ENCODE measurements around the gene TSNAX.

The TSNAX gene

DNA sequence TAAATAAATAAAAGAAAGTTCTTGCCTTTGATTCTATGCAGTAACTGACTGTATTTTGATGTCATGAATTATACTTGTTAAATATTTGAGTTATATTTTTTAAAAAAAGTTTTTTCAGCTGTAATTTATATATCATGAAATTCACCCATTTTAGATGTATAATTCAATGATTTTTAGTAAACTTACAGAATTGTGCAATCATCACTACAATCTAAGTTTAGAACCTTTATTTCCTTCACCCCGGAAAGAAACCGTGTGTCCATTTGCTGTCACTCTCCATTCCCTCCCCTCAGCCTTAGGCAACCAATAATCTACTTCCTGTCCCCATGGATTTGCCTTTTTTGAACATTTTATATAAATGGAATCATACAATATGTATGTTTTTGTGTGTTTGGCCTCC lies 65.7 kb downstream of the TSNAX start:
- TF ChIP-seq, protein P1, sequence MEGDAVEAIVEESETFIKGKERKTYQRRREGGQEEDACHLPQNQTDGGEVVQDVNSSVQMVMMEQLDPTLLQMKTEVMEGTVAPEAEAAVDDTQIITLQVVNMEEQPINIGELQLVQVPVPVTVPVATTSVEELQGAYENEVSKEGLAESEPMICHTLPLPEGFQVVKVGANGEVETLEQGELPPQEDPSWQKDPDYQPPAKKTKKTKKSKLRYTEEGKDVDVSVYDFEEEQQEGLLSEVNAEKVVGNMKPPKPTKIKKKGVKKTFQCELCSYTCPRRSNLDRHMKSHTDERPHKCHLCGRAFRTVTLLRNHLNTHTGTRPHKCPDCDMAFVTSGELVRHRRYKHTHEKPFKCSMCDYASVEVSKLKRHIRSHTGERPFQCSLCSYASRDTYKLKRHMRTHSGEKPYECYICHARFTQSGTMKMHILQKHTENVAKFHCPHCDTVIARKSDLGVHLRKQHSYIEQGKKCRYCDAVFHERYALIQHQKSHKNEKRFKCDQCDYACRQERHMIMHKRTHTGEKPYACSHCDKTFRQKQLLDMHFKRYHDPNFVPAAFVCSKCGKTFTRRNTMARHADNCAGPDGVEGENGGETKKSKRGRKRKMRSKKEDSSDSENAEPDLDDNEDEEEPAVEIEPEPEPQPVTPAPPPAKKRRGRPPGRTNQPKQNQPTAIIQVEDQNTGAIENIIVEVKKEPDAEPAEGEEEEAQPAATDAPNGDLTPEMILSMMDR (conservative IDR thresholded peaks at IDR 0.05; ENCODE audit: low read depth): no peak
- ChIA-PET POLR2A (ENCODE audit: low non-redundant PET) (no interaction called here), CTCF (no interaction called here)
- no peak for DNase-seq (ENCODE audit: low spot score)
- H3K27ac ChIP-seq: no peak overlapping the region

DNA sequence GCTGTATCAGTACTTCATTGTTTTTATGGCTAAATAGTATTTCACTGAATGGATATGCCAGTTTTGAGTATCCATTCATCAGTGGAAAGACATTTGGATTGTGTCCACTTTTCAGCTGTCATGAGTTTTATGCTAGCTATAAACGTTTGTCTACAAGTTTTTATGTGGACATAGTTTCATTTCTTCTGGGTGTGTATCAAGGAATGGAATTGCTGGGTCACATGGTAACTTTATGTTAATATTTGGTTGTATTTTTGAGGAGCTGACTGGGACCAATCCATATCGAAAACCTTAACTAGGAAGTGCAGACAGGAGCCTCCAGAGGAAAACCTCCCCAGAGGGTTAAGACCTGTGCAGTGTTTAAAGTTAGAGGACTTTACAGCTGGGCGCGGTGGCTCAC lies 66.3 kb downstream of the TSNAX start:
- DNase-seq (ENCODE audit: low spot score): no peak
- no peak overlapping the region for H3K27ac ChIP-seq
- CTCF ChIA-PET: no interaction called here
- TF ChIP-seq, protein P1 (conservative IDR thresholded peaks at IDR 0.05; ENCODE audit: low read depth): no peak
- POLR2A ChIA-PET (ENCODE audit: low non-redundant PET): no interaction called here

DNA sequence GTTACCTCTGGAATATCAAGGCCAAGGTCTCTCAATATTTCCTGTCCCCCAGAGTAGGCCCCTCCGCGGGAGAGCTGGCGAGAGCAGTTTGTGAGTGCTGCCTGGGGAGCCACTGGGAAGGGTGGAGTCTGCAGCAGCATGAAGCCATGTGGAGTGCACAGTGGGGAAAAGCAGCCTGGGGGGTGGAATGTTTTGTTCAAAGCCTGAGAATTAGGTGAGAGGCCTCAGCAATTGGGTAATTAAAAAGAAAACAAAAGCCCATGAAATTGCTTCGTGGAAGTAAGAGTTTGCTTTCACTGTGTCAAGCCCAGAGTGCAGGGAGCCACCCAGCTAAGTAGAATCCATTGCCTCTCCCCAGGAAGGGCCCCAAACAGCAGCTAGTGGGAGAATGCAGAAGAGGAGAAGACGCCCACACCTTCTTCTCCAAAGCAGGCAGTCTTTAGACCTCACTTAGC lies 67.9 kb downstream of the TSNAX start:
- H3K27ac ChIP-seq: no peak overlapping the region
- TF ChIP-seq, protein P1 (conservative IDR thresholded peaks at IDR 0.05; ENCODE audit: low read depth): no peak
- ChIA-PET CTCF (no interaction called here), POLR2A (ENCODE audit: low non-redundant PET) (no interaction called here)
- no peak for DNase-seq (ENCODE audit: low spot score)

DNA sequence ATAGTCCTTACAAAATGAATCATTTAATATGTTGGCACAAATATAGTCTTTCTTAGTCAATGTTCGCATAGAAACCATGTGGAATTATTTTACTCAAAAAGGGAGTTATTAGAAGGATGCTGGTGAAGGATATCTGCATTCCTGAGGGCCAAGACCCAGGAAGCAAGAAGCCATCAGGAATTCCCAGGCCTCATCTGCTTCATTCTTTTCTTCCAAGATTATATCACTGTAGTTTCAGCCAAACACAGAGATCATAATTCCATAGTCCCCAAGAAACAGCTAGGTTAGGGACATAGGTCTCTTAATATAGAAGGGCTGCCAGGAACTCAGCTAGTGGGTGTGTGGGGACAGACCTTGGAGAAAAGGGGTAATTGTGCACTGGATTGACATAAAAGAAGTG lies 69.5 kb downstream of the TSNAX start:
- no peak overlapping the region for H3K27ac ChIP-seq
- CTCF ChIA-PET: no interaction called here
- no peak for DNase-seq (ENCODE audit: low spot score)
- POLR2A ChIA-PET (ENCODE audit: low non-redundant PET): no interaction called here
- TF ChIP-seq, protein P1 (conservative IDR thresholded peaks at IDR 0.05; ENCODE audit: low read depth): no peak

- POLR2A ChIA-PET (ENCODE audit: low non-redundant PET): no interaction called here
- TF ChIP-seq, protein P1 (conservative IDR thresholded peaks at IDR 0.05; ENCODE audit: low read depth): no peak
- CTCF ChIA-PET: no interaction called here
- H3K27ac ChIP-seq: no peak overlapping the region
- no peak for DNase-seq (ENCODE audit: low spot score)
Observed at GRCh38 chr1:231600458-231600976, 72.0 kb downstream of the TSNAX start.

GRCh38 chr1:231601824-231602672 lies 73.6 kb downstream of the TSNAX start:
- no peak for DNase-seq (ENCODE audit: low spot score)
- CTCF ChIA-PET: interaction anchor here (0.6 kb wide), 1 partner anchor 101 kb away, joined by 3 read pairs; no protein-coding TSS in a partner anchor
- POLR2A ChIA-PET (ENCODE audit: low non-redundant PET): no interaction called here
- TF ChIP-seq, protein P1 (conservative IDR thresholded peaks at IDR 0.05; ENCODE audit: low read depth): no peak
- no peak overlapping the region for H3K27ac ChIP-seq
